H1 (cell line): ENCODE results near the gene KCTD21. TPM values are rescaled to one million over a fixed set of nuclear protein-coding genes. Genes with fewer than 3 reads are reported as not detected.

ENCODE experiments used
- CTCF ChIA-PET: fragments of 300-600 bp; sonication (Branson Sonifier 250); formaldehyde crosslinking; loops from one replicate; lab custom pipeline; 2021; ENCODE audit not compliant: partially characterized antibody; lab: Charles Lee
- POLR2A ChIA-PET: fragments of 300-600 bp; sonication (Branson Sonifier 250); formaldehyde crosslinking; loops from one replicate; lab custom pipeline; 2021; ENCODE audit warnings: inconsistent platforms; ENCODE audit not compliant: partially characterized antibody; lab: Charles Lee
- DNase-seq, 2 experiments: peaks; one replicate each; pipeline versions ENCODE4 v3.0.0 to v3.0.0-alpha.2; 2010 to 2022; ENCODE audit warnings: low spot score in 2 of 2, low read depth in 1 of 2, mixed read lengths in 1 of 2
- FAIRE-seq: peaks from 2 replicates; lab custom pipeline; 2011; peaks lifted over from hg19 to GRCh38; lab: Jason Lieb, UNC
- H2AFZ ChIP-seq: 2 replicates; pipeline ENCODE4 v1.8.1; 2012; ENCODE audit warnings: low read length, inconsistent platforms
- H2AK5ac ChIP-seq: 2 replicates; pipeline ENCODE4 v1.6.1; 2013; ENCODE audit warnings: low read depth, low read length
- H2BK120ac ChIP-seq: replicated peaks from 2 replicates; pipeline ENCODE3; 2013; ENCODE audit warnings: low read depth, low read length, inconsistent platforms
- H2BK12ac ChIP-seq: 2 replicates; pipeline ENCODE4 v1.6.1; 2013; ENCODE audit warnings: low read depth, low read length
- H2BK15ac ChIP-seq: 2 replicates; pipeline ENCODE4 v1.6.1; 2013; ENCODE audit warnings: low read length
- H2BK20ac ChIP-seq: 2 replicates; pipeline ENCODE4 v1.6.1; 2013; ENCODE audit warnings: low read length
- H2BK5ac ChIP-seq: 2 replicates; pipeline ENCODE4 v1.6.1; 2013; ENCODE audit warnings: low read depth, low read length
- H3K14ac ChIP-seq: 2 replicates; pipeline ENCODE4 v1.6.1; 2013; ENCODE audit warnings: inconsistent platforms; ENCODE audit not compliant: insufficient read length
- H3K18ac ChIP-seq: 2 replicates; pipeline ENCODE4 v1.6.1; 2013; ENCODE audit warnings: low read length; ENCODE audit errors: extremely low read depth
- H3K23ac ChIP-seq: 2 replicates; pipeline ENCODE4 v1.6.1; 2013; ENCODE audit warnings: inconsistent platforms; ENCODE audit not compliant: insufficient read length
- H3K23me2 ChIP-seq: 2 replicates; pipeline ENCODE4 v1.6.1; 2013; ENCODE audit warnings: low read depth, low read length
- H3K27ac ChIP-seq: 2 replicates; pipeline ENCODE4 v1.6.1; 2011; ENCODE audit warnings: low read depth, low read length, inconsistent platforms
- H3K27me3 ChIP-seq, 4 experiments: replicated peaks in 1 of 4; 1 replicate in 1 of 4; 2 replicates in 3 of 4; pipeline versions ENCODE4 v1.6.1 to v1.8.1; 2011 to 2013; ENCODE audit warnings: low read length in 3 of 4, mild to moderate bottlenecking in 3 of 4, inconsistent platforms in 2 of 4, mixed read lengths in 2 of 4, moderate library complexity in 1 of 4; ENCODE audit not compliant: control insufficient read depth in 3 of 4, insufficient read depth in 3 of 4; ENCODE audit errors: extremely low read depth in 1 of 4
- H3K36me3 ChIP-seq, 4 experiments: 2 replicates each; pipeline versions ENCODE4 v1.6.1 to v1.8.1; 2011 to 2013; ENCODE audit warnings: mild to moderate bottlenecking in 4 of 4, low read length in 3 of 4, moderate library complexity in 2 of 4, control low read depth in 1 of 4, inconsistent platforms in 1 of 4; ENCODE audit not compliant: insufficient read depth in 4 of 4, control insufficient read depth in 2 of 4
- H3K4ac ChIP-seq: replicated peaks from 2 replicates; pipeline ENCODE3; 2013; ENCODE audit warnings: low read length, low read depth, mixed read lengths, inconsistent platforms; ENCODE audit not compliant: insufficient read length
- H3K4me1 ChIP-seq, 4 experiments: replicated peaks in 1 of 4; 1 replicate in 1 of 4; 2 replicates in 3 of 4; pipeline versions ENCODE4 v1.6.1 to v1.8.1; 2011 to 2013; ENCODE audit warnings: low read length in 3 of 4, inconsistent platforms in 2 of 4, mixed read lengths in 1 of 4; ENCODE audit not compliant: insufficient read depth in 4 of 4, control insufficient read depth in 3 of 4
- H3K4me2 ChIP-seq, 2 experiments: 2 replicates each; pipeline versions ENCODE4 v1.6.1 to v1.8.1; 2011 to 2013; ENCODE audit warnings: low read depth in 2 of 2, low read length in 2 of 2, control low read depth in 1 of 2, inconsistent platforms in 1 of 2, mild to moderate bottlenecking in 1 of 2; ENCODE audit not compliant: insufficient read depth in 1 of 2
- H3K4me3 ChIP-seq, 4 experiments: fragments of 200-600, 300-600 bp in 1 of 4; sonication (generic), shearing (Covaris generic), sonication (Bioruptor Twin) in 1 of 4; 2 replicates each; pipeline versions ENCODE4 v1.5.1 to v1.8.1; 2011 to 2016; ENCODE audit warnings: low read length in 4 of 4, low read depth in 3 of 4, control low read depth in 2 of 4, inconsistent platforms in 2 of 4, mild to moderate bottlenecking in 2 of 4, mixed read lengths in 1 of 4, moderate library complexity in 1 of 4; ENCODE audit not compliant: insufficient read depth in 2 of 4; ENCODE audit errors: extremely low read depth in 1 of 4
- H3K56ac ChIP-seq: replicated peaks from 2 replicates; pipeline ENCODE3; 2013; ENCODE audit warnings: low read depth, mild to moderate bottlenecking, mixed read lengths, low read length, inconsistent platforms; ENCODE audit not compliant: insufficient read length
- H3K79me1 ChIP-seq: 2 replicates; pipeline ENCODE4 v1.6.1; 2013; ENCODE audit warnings: low read depth, low read length, control low read depth
- H3K79me2 ChIP-seq, 2 experiments: 2 replicates each; pipeline versions ENCODE4 v1.6.1 to v1.8.1; 2012 to 2013; ENCODE audit warnings: low read length in 2 of 2, mild to moderate bottlenecking in 2 of 2, inconsistent platforms in 1 of 2; ENCODE audit not compliant: insufficient read depth in 2 of 2, control insufficient read depth in 1 of 2
- H3K9ac ChIP-seq, 4 experiments: replicated peaks in 1 of 4; 1 replicate in 1 of 4; 2 replicates in 3 of 4; pipeline versions ENCODE4 v1.6.1 to v1.8.1; 2011 to 2013; ENCODE audit warnings: low read depth in 3 of 4, low read length in 3 of 4, control low read depth in 2 of 4, mild to moderate bottlenecking in 2 of 4, moderate library complexity in 2 of 4, inconsistent platforms in 1 of 4; ENCODE audit errors: extremely low read depth in 1 of 4
- H3K9me3 ChIP-seq, 2 experiments: 2 replicates each; pipeline versions ENCODE4 v1.6.1 to v1.8.1; 2012 to 2013; ENCODE audit warnings: mild to moderate bottlenecking in 2 of 2, moderate library complexity in 2 of 2, control low read depth in 1 of 2, inconsistent platforms in 1 of 2, low read depth in 1 of 2, low read length in 1 of 2, mixed read lengths in 1 of 2; ENCODE audit not compliant: insufficient read depth in 2 of 2
- H4K20me1 ChIP-seq, 2 experiments: replicated peaks in 1 of 2; 2 replicates each; pipeline versions ENCODE3 to v1.8.1; 2011 to 2013; ENCODE audit warnings: inconsistent platforms in 2 of 2, low read length in 2 of 2, mild to moderate bottlenecking in 1 of 2; ENCODE audit not compliant: insufficient read depth in 2 of 2, control insufficient read depth in 1 of 2
- H4K5ac ChIP-seq: 2 replicates; pipeline ENCODE4 v1.6.1; 2013; ENCODE audit warnings: low read length, low read depth, mixed read lengths, inconsistent platforms; ENCODE audit not compliant: insufficient read length
- H4K8ac ChIP-seq: 2 replicates; pipeline ENCODE4 v1.8.0; 2013; ENCODE audit warnings: mild to moderate bottlenecking, moderate library complexity, low read length, inconsistent platforms; ENCODE audit not compliant: insufficient read depth; ENCODE audit errors: extremely low read depth
- H4K91ac ChIP-seq: replicated peaks from 2 replicates; pipeline ENCODE3; 2013; ENCODE audit warnings: low read length, mixed read lengths, inconsistent platforms; ENCODE audit not compliant: insufficient read length
- EZH2 ChIP-seq: fragments of 200-600 bp; sonication (generic); IDR thresholded peaks from 2 replicates; pipeline ENCODE4 v1.7.1; 2012; ENCODE audit warnings: low read depth, mild to moderate bottlenecking, moderate library complexity, low read length, inconsistent platforms; ENCODE audit not compliant: severe bottlenecking
- GTF2F1 ChIP-seq: IDR thresholded peaks from 2 replicates; pipeline ENCODE4 v1.6.1; 2012; ENCODE audit warnings: low read depth, low read length, improper control_type of control experiment, borderline replicate concordance
- JUN ChIP-seq: IDR thresholded peaks from 2 replicates; pipeline ENCODE4 v1.6.1; 2011; ENCODE audit warnings: low read depth, mild to moderate bottlenecking, improper control_type of control experiment, low read length
- JUND ChIP-seq: IDR thresholded peaks from 2 replicates; pipeline ENCODE4 v1.6.1; 2011; ENCODE audit warnings: mild to moderate bottlenecking, improper control_type of control experiment, low read length
- YY1 ChIP-seq: IDR thresholded peaks from 2 replicates; pipeline ENCODE4 v1.6.1; 2011; ENCODE audit warnings: low read depth, mild to moderate bottlenecking, low read length
- WGBS, 2 experiments: shearing (Covaris generic) in 1 of 2; methylation state at CpG; one replicate each; pipeline versions ENCODE4 v1.1.6 to v1.1.7; 2013 to 2015; ENCODE audit warnings: low lambda C conversion rate in 2 of 2, mixed read lengths in 2 of 2, inconsistent platforms in 1 of 2, low coverage in 1 of 2, missing lambda C conversion rate in 1 of 2; ENCODE audit not compliant: insufficient replicate concordance in 2 of 2, insufficient coverage in 1 of 2, insufficient read length in 1 of 2; ENCODE audit errors: extremely low coverage in 1 of 2, missing lambda C conversion rate in 1 of 2; 5-methylcytosine and 5-hydroxymethylcytosine counted together
- polyA plus RNA-seq, 7 experiments: library from polyadenylated mRNA; depleted of rRNA in 3 of 7; stranded (reverse) in 5 of 7; unstranded in 2 of 7; fragments of >200 nt in 5 of 7; fragments of 200-250 nt in 2 of 7; gene quantifications; 1 replicate in 5 of 7; 2 replicates in 1 of 7; 4 replicates in 1 of 7; pipeline versions ENCODE4 v1.2.1 to v1.2.3, GENCODE V29; 2011 to 2013; ENCODE audit warnings: missing spikeins in 2 of 7, mixed read lengths in 2 of 7
- total RNA-seq: library from RNA; stranded (reverse); fragmentation: NEBNext Ultra II Directional; extraction: Animal tissue kit (Norgen Biotek cat#: 25700); gene quantifications from 2 replicates; pipeline ENCODE4 v1.2.1, GENCODE V29; 2021
- TF ChIP-seq, protein P1 (sequence below): IDR thresholded peaks from 2 replicates; pipeline ENCODE4 v1.6.1; 2012; ENCODE audit warnings: low read length, inconsistent platforms

Gene KCTD21
- total and polyA plus RNA-seq, 2 of the 8 experiments (the other 6 are each of a cell fraction or from before 2014, with no cell fraction given) = 3.2 to 4.1 TPM

GRCh38 chr11:78140392-78141077, 47.9 kb downstream of the KCTD21 start:
- peaks cover 0 to 25% of the 10 kb centered on the region in 2 experiments; a peak in 3 of 4 replicates for H3K79me2 ChIP-seq
- no peak overlapping the region for H4K8ac ChIP-seq
- no peak overlapping the region for H2BK15ac ChIP-seq
- no peak overlapping the region for H3K18ac ChIP-seq
- H3K4me2 ChIP-seq = peak overlapping the region; percentile 76 to 82
- H3K23me2 ChIP-seq = peaks cover 13% of the 10 kb centered on the region
- peaks cover 2 to 6% (median 5%) of the 10 kb centered on the region in 4 experiments; a peak in 4 of 8 replicates for H3K36me3 ChIP-seq
- no peak overlapping the region for H2BK120ac ChIP-seq
- peak overlapping the region; percentile 75 to 91 (median 84); a peak in 6 of 8 replicates for H3K4me3 ChIP-seq
- H3K4me1 ChIP-seq = no peaks in the 10 kb centered on the region; a peak in 1 of 7 replicates
- no peaks in the 10 kb centered on the region for H3K9me3 ChIP-seq
- 75% methylated on average over 17 of the region's 17 CpGs; no CpG with 5 or more reads in 1 of the 2 experiments for WGBS, 2 experiments
- H2AK5ac ChIP-seq = no peak overlapping the region
- DNase-seq (no peak), FAIRE-seq (no peak)
- no peak overlapping the region; a peak in 1 of 7 replicates for H3K9ac ChIP-seq
- ChIA-PET POLR2A (interaction anchor here (0.6 to 4.5 kb wide), 13 partner anchors 8 to 388 kb away, joined by 3 to 32 read pairs (median 4); partner anchors contain the start of genes INTS4, KCTD21, NDUFC2 and USP35), CTCF (interaction anchor here (0.7 kb wide), 1 partner anchor 249 kb away, joined by 3 read pairs; no protein-coding TSS in a partner anchor)
- no peak overlapping the region for H2BK5ac ChIP-seq
- H3K27ac ChIP-seq = no peak overlapping the region
- H3K79me1 ChIP-seq = 0 out of 2 replicates have a peak, but pooled peaks cover 3% of the 10 kb centered on the region
- H3K56ac ChIP-seq = no peak overlapping the region
- H3K14ac ChIP-seq = no peak overlapping the region
- H2BK12ac ChIP-seq = no peak overlapping the region
- H4K91ac ChIP-seq = no peak overlapping the region
- no peak overlapping the region for H3K4ac ChIP-seq
- no peak overlapping the region for H2BK20ac ChIP-seq
- H2AFZ ChIP-seq = no peak overlapping the region
- no peaks in the 10 kb centered on the region for H4K20me1 ChIP-seq
- TF ChIP-seq YY1 (no peak), JUND (no peak), GTF2F1 (no peak), EZH2 (no peak), JUN (no peak)
- TF ChIP-seq, protein P1, sequence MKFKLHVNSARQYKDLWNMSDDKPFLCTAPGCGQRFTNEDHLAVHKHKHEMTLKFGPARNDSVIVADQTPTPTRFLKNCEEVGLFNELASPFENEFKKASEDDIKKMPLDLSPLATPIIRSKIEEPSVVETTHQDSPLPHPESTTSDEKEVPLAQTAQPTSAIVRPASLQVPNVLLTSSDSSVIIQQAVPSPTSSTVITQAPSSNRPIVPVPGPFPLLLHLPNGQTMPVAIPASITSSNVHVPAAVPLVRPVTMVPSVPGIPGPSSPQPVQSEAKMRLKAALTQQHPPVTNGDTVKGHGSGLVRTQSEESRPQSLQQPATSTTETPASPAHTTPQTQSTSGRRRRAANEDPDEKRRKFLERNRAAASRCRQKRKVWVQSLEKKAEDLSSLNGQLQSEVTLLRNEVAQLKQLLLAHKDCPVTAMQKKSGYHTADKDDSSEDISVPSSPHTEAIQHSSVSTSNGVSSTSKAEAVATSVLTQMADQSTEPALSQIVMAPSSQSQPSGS = no peak
- TF ChIP-seq, all 59 proteins: peak for 0
- Histone ChIP-seq H3K27me3 (no peaks in the 10 kb centered on the region), H4K5ac (no peak overlapping the region), H3K23ac (no peak overlapping the region)
